ENCODE data around the gene ZC3H14.

The ZC3H14 gene

GRCh38 chr14:88607829-88608228 is 45.0 kb downstream of the ZC3H14 start:
- H3K36me3 ChIP-seq (ENCODE audit: control insufficient read depth, insufficient read depth, low read length): peaks cover 100% of the 10 kb centered on the region
- no peak overlapping the region for H3K4me3 ChIP-seq (ENCODE audit: low read depth, low read length)
- H3K9ac ChIP-seq (ENCODE audit: low read depth, low read length): no peak overlapping the region
- no peaks in the 10 kb centered on the region for H3K4me1 ChIP-seq (ENCODE audit: control insufficient read depth, insufficient read depth, low read length)
- no peak overlapping the region for H3K27ac ChIP-seq (ENCODE audit: low read depth, low read length)
- no peaks in the 10 kb centered on the region for H3K27me3 ChIP-seq (ENCODE audit: control insufficient read depth, insufficient read depth, low read length)
- H3K9me3 ChIP-seq (ENCODE audit: control insufficient read depth, insufficient read depth, low read length): no peaks in the 10 kb centered on the region

DNA sequence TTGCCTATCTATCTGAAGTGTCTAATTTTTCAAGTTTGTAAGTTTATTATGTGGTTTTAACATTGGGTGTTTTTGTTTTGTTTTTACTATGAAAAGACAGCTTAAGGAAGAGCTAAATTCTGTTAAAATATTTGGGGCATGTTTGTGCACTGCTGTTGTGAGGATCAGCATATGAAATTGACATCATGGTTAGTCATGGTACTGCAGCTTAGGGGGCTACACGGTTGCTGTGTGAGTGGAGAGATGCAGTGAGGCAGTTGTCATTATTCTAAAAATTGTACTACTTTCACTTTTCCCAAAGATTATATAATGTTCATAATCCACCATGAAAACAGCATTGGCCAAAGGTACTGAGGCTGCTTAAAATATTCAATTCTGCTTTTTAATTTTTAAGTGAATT is 49.0 kb downstream of the ZC3H14 start:
- H3K36me3 ChIP-seq (ENCODE audit: control insufficient read depth, insufficient read depth, low read length): peaks cover 80% of the 10 kb centered on the region
- no peak overlapping the region for H3K4me3 ChIP-seq (ENCODE audit: low read depth, low read length)
- no peak overlapping the region for H3K27ac ChIP-seq (ENCODE audit: low read depth, low read length)
- no peaks in the 10 kb centered on the region; the same call in 1 of the 2 replicates for H3K4me1 ChIP-seq (ENCODE audit: control insufficient read depth, insufficient read depth, low read length)
- no peaks in the 10 kb centered on the region for H3K27me3 ChIP-seq (ENCODE audit: control insufficient read depth, insufficient read depth, low read length)
- H3K9me3 ChIP-seq (ENCODE audit: control insufficient read depth, insufficient read depth, low read length): no peaks in the 10 kb centered on the region
- H3K9ac ChIP-seq (ENCODE audit: low read depth, low read length): no peak overlapping the region

GRCh38 chr14:88612981-88613380 is 50.1 kb downstream of the ZC3H14 start:
- Histone ChIP-seq H3K4me1 (ENCODE audit: control insufficient read depth, insufficient read depth, low read length) (peaks cover 5% of the 10 kb centered on the region), H3K4me3 (ENCODE audit: low read depth, low read length) (no peak overlapping the region), H3K9me3 (ENCODE audit: control insufficient read depth, insufficient read depth, low read length) (no peaks in the 10 kb centered on the region), H3K27me3 (ENCODE audit: control insufficient read depth, insufficient read depth, low read length) (no peaks in the 10 kb centered on the region), H3K27ac (ENCODE audit: low read depth, low read length) (no peak overlapping the region), H3K36me3 (ENCODE audit: control insufficient read depth, insufficient read depth, low read length) (peaks cover 69% of the 10 kb centered on the region), H3K9ac (ENCODE audit: low read depth, low read length) (no peak overlapping the region)

GRCh38 chr14:88613552-88614010 is 50.7 kb downstream of the ZC3H14 start:
- Histone ChIP-seq H3K4me1 (ENCODE audit: control insufficient read depth, insufficient read depth, low read length) (peaks cover 11% of the 10 kb centered on the region), H3K36me3 (ENCODE audit: control insufficient read depth, insufficient read depth, low read length) (peaks cover 63% of the 10 kb centered on the region), H3K27ac (ENCODE audit: low read depth, low read length) (no peak overlapping the region)

DNA sequence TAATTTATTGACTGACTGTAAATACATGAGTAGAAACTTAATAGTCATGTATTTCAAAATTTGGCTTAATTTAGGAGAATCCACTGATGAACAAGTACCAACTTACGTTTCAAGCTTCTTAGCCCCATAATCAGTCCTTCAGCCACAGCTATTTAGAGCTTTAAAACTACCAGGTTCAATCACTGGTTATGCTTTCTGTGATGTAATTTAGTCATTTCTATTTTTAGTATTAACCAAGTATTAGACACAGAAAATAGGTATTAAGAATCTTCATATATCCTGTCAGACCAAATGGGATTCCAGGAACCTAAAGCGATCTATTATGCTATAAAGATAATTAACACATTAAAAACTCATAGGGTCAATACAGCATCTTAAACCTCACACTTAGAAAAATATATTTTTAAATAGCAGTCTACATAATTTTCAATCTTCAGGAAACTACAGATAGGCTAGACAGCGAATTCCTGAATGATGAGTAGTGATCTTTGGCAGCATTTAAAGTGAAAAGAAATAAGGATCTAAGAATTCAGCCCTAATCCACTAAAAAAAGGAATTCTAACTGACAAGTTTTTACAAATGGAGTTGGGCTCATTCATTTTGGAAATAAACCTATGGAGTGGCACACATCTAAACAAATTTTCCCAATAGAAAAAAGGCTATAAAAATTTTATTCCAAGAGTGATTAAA is 51.5 kb downstream of the ZC3H14 start:
- H3K9me3 ChIP-seq (ENCODE audit: control insufficient read depth, insufficient read depth, low read length): no peaks in the 10 kb centered on the region
- H3K36me3 ChIP-seq (ENCODE audit: control insufficient read depth, insufficient read depth, low read length): peaks cover 55% of the 10 kb centered on the region
- no peak overlapping the region for H3K9ac ChIP-seq (ENCODE audit: low read depth, low read length)
- no peak overlapping the region for H3K27ac ChIP-seq (ENCODE audit: low read depth, low read length)
- no peaks in the 10 kb centered on the region for H3K27me3 ChIP-seq (ENCODE audit: control insufficient read depth, insufficient read depth, low read length)
- no peak overlapping the region for H3K4me3 ChIP-seq (ENCODE audit: low read depth, low read length)
- peaks cover 13% of the 10 kb centered on the region for H3K4me1 ChIP-seq (ENCODE audit: control insufficient read depth, insufficient read depth, low read length)

More at GRCh38 chr14:88613552-88614010, 50.7 kb downstream of the ZC3H14 start:
- no peaks in the 10 kb centered on the region for H3K27me3 ChIP-seq (ENCODE audit: control insufficient read depth, insufficient read depth, low read length)
- H3K9ac ChIP-seq (ENCODE audit: low read depth, low read length): no peak overlapping the region
- no peaks in the 10 kb centered on the region for H3K9me3 ChIP-seq (ENCODE audit: control insufficient read depth, insufficient read depth, low read length)
- H3K4me3 ChIP-seq (ENCODE audit: low read depth, low read length): no peak overlapping the region

DNA sequence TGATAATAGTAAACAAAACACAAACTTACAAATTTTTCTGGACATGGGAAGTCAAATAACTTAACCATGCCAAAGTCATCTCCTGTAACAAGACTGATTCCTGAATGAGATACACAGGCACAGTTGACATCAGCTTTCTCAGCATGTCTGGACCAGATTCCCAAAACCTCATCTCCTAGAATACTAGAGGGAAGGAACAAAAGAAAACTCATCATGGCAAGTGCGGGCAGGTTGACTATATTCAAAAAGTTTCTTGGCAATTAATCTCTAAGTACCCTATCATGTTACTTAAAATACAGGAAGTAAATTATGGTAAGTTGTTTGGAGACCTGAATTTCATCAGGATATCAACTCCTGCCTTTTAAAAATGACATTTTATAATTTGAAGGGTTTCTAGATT is 53.9 kb downstream of the ZC3H14 start:
- H3K9ac ChIP-seq (ENCODE audit: low read depth, low read length): no peak overlapping the region
- peaks cover 32% of the 10 kb centered on the region for H3K36me3 ChIP-seq (ENCODE audit: control insufficient read depth, insufficient read depth, low read length)
- H3K27me3 ChIP-seq (ENCODE audit: control insufficient read depth, insufficient read depth, low read length): no peaks in the 10 kb centered on the region
- H3K27ac ChIP-seq (ENCODE audit: low read depth, low read length): no peak overlapping the region
- H3K9me3 ChIP-seq (ENCODE audit: control insufficient read depth, insufficient read depth, low read length): no peaks in the 10 kb centered on the region
- peaks cover 13% of the 10 kb centered on the region for H3K4me1 ChIP-seq (ENCODE audit: control insufficient read depth, insufficient read depth, low read length)
- H3K4me3 ChIP-seq (ENCODE audit: low read depth, low read length): no peak overlapping the region

GRCh38 chr14:88617479-88617878 is 54.6 kb downstream of the ZC3H14 start:
- Histone ChIP-seq H3K36me3 (ENCODE audit: control insufficient read depth, insufficient read depth, low read length) (peaks cover 24% of the 10 kb centered on the region), H3K9ac (ENCODE audit: low read depth, low read length) (no peak overlapping the region), H3K4me1 (ENCODE audit: control insufficient read depth, insufficient read depth, low read length) (peaks cover 13% of the 10 kb centered on the region), H3K27ac (ENCODE audit: low read depth, low read length) (peak overlapping the region; percentile 66), H3K4me3 (ENCODE audit: low read depth, low read length) (no peak overlapping the region), H3K27me3 (ENCODE audit: control insufficient read depth, insufficient read depth, low read length) (no peaks in the 10 kb centered on the region), H3K9me3 (ENCODE audit: control insufficient read depth, insufficient read depth, low read length) (no peaks in the 10 kb centered on the region)

GRCh38 chr14:88618476-88618875 is 55.6 kb downstream of the ZC3H14 start:
- Histone ChIP-seq H3K9me3 (ENCODE audit: control insufficient read depth, insufficient read depth, low read length) (no peaks in the 10 kb centered on the region), H3K9ac (ENCODE audit: low read depth, low read length) (no peak overlapping the region), H3K36me3 (ENCODE audit: control insufficient read depth, insufficient read depth, low read length) (peaks cover 15% of the 10 kb centered on the region; the same call in 1 of the 2 replicates), H3K4me1 (ENCODE audit: control insufficient read depth, insufficient read depth, low read length) (peaks cover 13% of the 10 kb centered on the region), H3K27ac (ENCODE audit: low read depth, low read length) (peak overlapping the region; percentile 66), H3K27me3 (ENCODE audit: control insufficient read depth, insufficient read depth, low read length) (no peaks in the 10 kb centered on the region), H3K4me3 (ENCODE audit: low read depth, low read length) (no peak overlapping the region)

GRCh38 chr14:88621100-88621499 is 58.3 kb downstream of the ZC3H14 start:
- H3K27me3 ChIP-seq (ENCODE audit: control insufficient read depth, insufficient read depth, low read length): no peaks in the 10 kb centered on the region
- peaks cover 13% of the 10 kb centered on the region for H3K4me1 ChIP-seq (ENCODE audit: control insufficient read depth, insufficient read depth, low read length)
- H3K9me3 ChIP-seq (ENCODE audit: control insufficient read depth, insufficient read depth, low read length): no peaks in the 10 kb centered on the region
- no peak overlapping the region for H3K9ac ChIP-seq (ENCODE audit: low read depth, low read length)
- H3K36me3 ChIP-seq (ENCODE audit: control insufficient read depth, insufficient read depth, low read length): no peaks in the 10 kb centered on the region
- no peak overlapping the region for H3K27ac ChIP-seq (ENCODE audit: low read depth, low read length)
- H3K4me3 ChIP-seq (ENCODE audit: low read depth, low read length): no peak overlapping the region

- H3K4me3 ChIP-seq (ENCODE audit: low read depth, low read length): no peak overlapping the region
- 0 out of 2 replicates have a peak, but pooled peaks cover 1% of the 10 kb centered on the region for H3K4me1 ChIP-seq (ENCODE audit: control insufficient read depth, insufficient read depth, low read length)
- no peak overlapping the region for H3K9ac ChIP-seq (ENCODE audit: low read depth, low read length)
- H3K27me3 ChIP-seq (ENCODE audit: control insufficient read depth, insufficient read depth, low read length): no peaks in the 10 kb centered on the region
- H3K27ac ChIP-seq (ENCODE audit: low read depth, low read length): no peak overlapping the region
- no peaks in the 10 kb centered on the region for H3K36me3 ChIP-seq (ENCODE audit: control insufficient read depth, insufficient read depth, low read length)
- H3K9me3 ChIP-seq (ENCODE audit: control insufficient read depth, insufficient read depth, low read length): no peaks in the 10 kb centered on the region
These were observed 62.8 kb downstream of the ZC3H14 start for GRCh38 chr14:88625671-88626070.

DNA sequence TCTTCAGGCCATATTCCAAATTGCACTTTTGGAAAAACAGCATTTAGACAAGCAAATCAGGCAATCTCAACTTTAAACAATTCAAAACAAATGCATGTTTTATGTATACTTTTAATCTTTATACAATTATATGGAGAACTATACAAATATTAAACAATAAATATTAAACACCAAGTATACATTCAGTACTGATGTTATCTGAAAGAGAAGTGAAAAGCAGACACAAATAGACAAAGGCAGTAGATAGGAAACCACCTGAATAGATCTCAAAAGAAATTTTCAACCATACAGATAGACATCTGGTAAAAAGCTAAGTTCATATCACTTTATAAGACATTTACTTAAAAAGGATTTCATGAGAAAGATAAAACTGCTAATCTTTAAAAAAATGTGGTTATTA is 65.2 kb downstream of the ZC3H14 start:
- Histone ChIP-seq H3K27me3 (ENCODE audit: control insufficient read depth, insufficient read depth, low read length) (no peaks in the 10 kb centered on the region), H3K4me1 (ENCODE audit: control insufficient read depth, insufficient read depth, low read length) (0 out of 2 replicates have a peak, but pooled peaks cover 2% of the 10 kb centered on the region), H3K4me3 (ENCODE audit: low read depth, low read length) (no peak overlapping the region), H3K9ac (ENCODE audit: low read depth, low read length) (no peak overlapping the region), H3K36me3 (ENCODE audit: control insufficient read depth, insufficient read depth, low read length) (no peaks in the 10 kb centered on the region), H3K9me3 (ENCODE audit: control insufficient read depth, insufficient read depth, low read length) (no peaks in the 10 kb centered on the region), H3K27ac (ENCODE audit: low read depth, low read length) (no peak overlapping the region)
